Mesendoderm (in vitro differentiated cells): ENCODE results near the gene TGFA.

Experiments
- DNase-seq: peaks from one replicate; pipeline ENCODE4 v3.0.0; 2013
- H2AK5ac ChIP-seq: 2 replicates; pipeline ENCODE4 v1.6.1; 2013; ENCODE audit warnings: low read length, inconsistent platforms
- H2BK120ac ChIP-seq: 2 replicates; pipeline ENCODE4 v1.6.1; 2013; ENCODE audit warnings: low read depth, mild to moderate bottlenecking, low read length, moderate library complexity, mixed read lengths
- H2BK15ac ChIP-seq: replicated peaks from 2 replicates; pipeline ENCODE4 v1.6.1; 2013; ENCODE audit warnings: low read depth, mild to moderate bottlenecking, moderate library complexity
- H2BK5ac ChIP-seq: 2 replicates; pipeline ENCODE4 v1.6.1; 2013; ENCODE audit warnings: low read length, inconsistent platforms
- H3K18ac ChIP-seq: 2 replicates; pipeline ENCODE4 v1.6.1; 2013; ENCODE audit warnings: mild to moderate bottlenecking, low read length, mixed read lengths
- H3K23ac ChIP-seq: one replicate; pipeline ENCODE4 v1.6.1; 2013; ENCODE audit warnings: low read length
- H3K27ac ChIP-seq: 2 replicates; pipeline ENCODE4 v1.5.1; 2013; ENCODE audit warnings: low read depth, mild to moderate bottlenecking, inconsistent platforms, low read length, moderate library complexity
- H3K27me3 ChIP-seq: 2 replicates; pipeline ENCODE4 v1.6.1; 2013; ENCODE audit warnings: low read length, control low read depth, mild to moderate bottlenecking, inconsistent platforms; ENCODE audit not compliant: insufficient read depth, poor library complexity
- H3K36me3 ChIP-seq: 2 replicates; pipeline ENCODE4 v1.6.1; 2013; ENCODE audit warnings: low read length, inconsistent platforms; ENCODE audit not compliant: control insufficient read depth, insufficient read depth
- H3K4ac ChIP-seq: one replicate; pipeline ENCODE4 v1.6.1; 2013; ENCODE audit warnings: low read depth, mild to moderate bottlenecking, low read length, moderate library complexity
- H3K4me1 ChIP-seq: 2 replicates; pipeline ENCODE4 v1.6.1; 2013; ENCODE audit warnings: low read depth, low read length, inconsistent platforms; ENCODE audit not compliant: control insufficient read depth
- H3K4me2 ChIP-seq: 2 replicates; pipeline ENCODE4 v1.6.1; 2013; ENCODE audit warnings: low read length
- H3K4me3 ChIP-seq: 2 replicates; pipeline ENCODE4 v1.5.1; 2013; ENCODE audit warnings: mild to moderate bottlenecking, low read length
- H3K56ac ChIP-seq: one replicate; pipeline ENCODE4 v1.6.1; 2013; ENCODE audit warnings: low read length
- H3K79me1 ChIP-seq: 2 replicates; pipeline ENCODE4 v1.6.1; 2013; ENCODE audit warnings: low read length, inconsistent platforms
- H3K79me2 ChIP-seq: 2 replicates; pipeline ENCODE4 v1.6.1; 2013; ENCODE audit warnings: mild to moderate bottlenecking, low read length; ENCODE audit not compliant: control insufficient read depth, insufficient read depth
- H3K9ac ChIP-seq: 2 replicates; pipeline ENCODE4 v1.6.1; 2013; ENCODE audit warnings: low read length, inconsistent platforms
- H4K5ac ChIP-seq: one replicate; pipeline ENCODE4 v1.6.1; 2013; ENCODE audit warnings: low read length
- H4K8ac ChIP-seq: one replicate; pipeline ENCODE4 v1.6.1; 2013; ENCODE audit warnings: low read depth, mild to moderate bottlenecking, control low read depth, low read length, moderate library complexity
- WGBS: extraction: QIAGEN DNeasy Blood & Tissue Kit; methylation state at CpG from one replicate; pipeline ENCODE4 v1.1.7; 2013; ENCODE audit warnings: low lambda C conversion rate, missing lambda C conversion rate; ENCODE audit not compliant: insufficient coverage; ENCODE audit errors: extremely low coverage; 5-methylcytosine and 5-hydroxymethylcytosine counted together

Gene TGFA

DNA sequence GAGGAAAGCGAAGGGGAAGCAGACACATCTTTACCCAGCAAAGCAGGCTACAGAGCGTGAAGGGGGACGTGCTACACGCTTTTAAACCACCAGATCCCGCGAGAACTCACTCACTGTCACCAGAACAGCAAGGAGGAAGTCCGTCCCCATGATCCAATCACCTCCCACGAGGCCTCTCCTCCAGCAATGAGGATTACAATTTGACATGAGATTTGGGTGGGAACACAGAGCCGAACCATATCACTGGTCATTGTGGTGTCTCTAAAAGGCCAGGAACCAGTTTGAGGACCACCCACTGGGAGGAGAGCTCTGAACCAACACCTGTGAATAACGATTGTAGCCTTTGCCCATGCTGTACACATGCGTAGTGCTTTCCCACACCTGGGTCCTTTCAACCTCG is 135.1 kb downstream of the TGFA start:
- H3K27ac ChIP-seq: no peak overlapping the region
- H3K27me3 ChIP-seq: no peaks in the 10 kb centered on the region
- H3K9ac ChIP-seq: no peak overlapping the region
- H3K79me2 ChIP-seq: no peaks in the 10 kb centered on the region
- no peak overlapping the region for H3K18ac ChIP-seq
- no peak overlapping the region for H4K5ac ChIP-seq
- H3K4me3 ChIP-seq: no peak overlapping the region
- H3K23ac ChIP-seq: no peak overlapping the region
- H2BK5ac ChIP-seq: no peak overlapping the region
- no peak overlapping the region for H2BK15ac ChIP-seq
- no peak overlapping the region for H3K4me2 ChIP-seq
- no peak for DNase-seq
- H2BK120ac ChIP-seq: no peak overlapping the region
- H3K4me1 ChIP-seq: peaks cover 3% of the 10 kb centered on the region
- H3K56ac ChIP-seq: no peak overlapping the region
- H4K8ac ChIP-seq: no peak overlapping the region
- no peak overlapping the region for H2AK5ac ChIP-seq
- no peaks in the 10 kb centered on the region for H3K79me1 ChIP-seq
- WGBS: no CpG with 5 or more reads among the region's 12 CpGs
- H3K4ac ChIP-seq: no peak overlapping the region
- no peaks in the 10 kb centered on the region for H3K36me3 ChIP-seq

DNA sequence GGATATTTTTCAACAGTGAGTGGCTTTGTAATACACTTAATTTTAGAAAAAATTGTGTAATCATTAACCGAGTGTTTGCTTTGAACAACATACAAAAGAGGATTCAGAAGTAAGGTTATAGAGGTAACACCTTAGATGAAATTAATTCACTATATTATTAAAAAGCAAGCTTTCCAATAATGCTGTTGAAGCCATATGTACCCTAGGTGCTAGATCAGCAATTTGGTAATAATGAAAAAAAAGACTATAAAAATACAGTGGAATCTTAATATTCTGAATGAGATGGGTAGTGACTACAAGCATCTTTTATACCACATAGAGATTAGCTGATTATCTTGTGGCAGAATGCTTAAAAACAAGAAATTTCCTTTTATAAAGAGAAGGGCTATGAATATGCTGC is 136.6 kb downstream of the TGFA start:
- Histone ChIP-seq H2BK5ac (no peak overlapping the region), H4K8ac (no peak overlapping the region), H2BK15ac (no peak overlapping the region), H3K36me3 (no peaks in the 10 kb centered on the region), H3K4me2 (no peak overlapping the region), H3K9ac (no peak overlapping the region), H3K27ac (no peak overlapping the region), H3K4ac (no peak overlapping the region), H4K5ac (no peak overlapping the region), H3K23ac (no peak overlapping the region), H3K18ac (no peak overlapping the region), H3K4me3 (no peak overlapping the region), H3K56ac (no peak overlapping the region), H2BK120ac (no peak overlapping the region), H3K79me1 (no peaks in the 10 kb centered on the region), H3K27me3 (no peaks in the 10 kb centered on the region), H3K79me2 (no peaks in the 10 kb centered on the region), H2AK5ac (no peak overlapping the region), H3K4me1 (peaks cover 3% of the 10 kb centered on the region)
- DNase-seq: no peak
- no CpG with 5 or more reads among the region's 1 CpG for WGBS

GRCh38 chr2:70412294-70413070 is 141.1 kb downstream of the TGFA start:
- H2BK120ac ChIP-seq: no peak overlapping the region
- H2AK5ac ChIP-seq: no peak overlapping the region
- H3K23ac ChIP-seq: no peak overlapping the region
- no peaks in the 10 kb centered on the region for H3K79me2 ChIP-seq
- no peak overlapping the region for H3K4me2 ChIP-seq
- H3K27ac ChIP-seq: no peak overlapping the region
- no peak overlapping the region for H3K4ac ChIP-seq
- H3K36me3 ChIP-seq: no peaks in the 10 kb centered on the region
- H3K27me3 ChIP-seq: no peaks in the 10 kb centered on the region
- H3K4me1 ChIP-seq: peaks cover 3% of the 10 kb centered on the region
- H2BK15ac ChIP-seq: no peak overlapping the region
- no peak overlapping the region for H3K9ac ChIP-seq
- H3K18ac ChIP-seq: no peak overlapping the region
- no CpG with 5 or more reads among the region's 7 CpGs for WGBS
- no peak overlapping the region for H4K8ac ChIP-seq
- H3K56ac ChIP-seq: no peak overlapping the region
- no peak overlapping the region for H3K4me3 ChIP-seq
- no peak overlapping the region for H4K5ac ChIP-seq
- DNase-seq: no peak
- H3K79me1 ChIP-seq: no peaks in the 10 kb centered on the region
- H2BK5ac ChIP-seq: no peak overlapping the region

DNA sequence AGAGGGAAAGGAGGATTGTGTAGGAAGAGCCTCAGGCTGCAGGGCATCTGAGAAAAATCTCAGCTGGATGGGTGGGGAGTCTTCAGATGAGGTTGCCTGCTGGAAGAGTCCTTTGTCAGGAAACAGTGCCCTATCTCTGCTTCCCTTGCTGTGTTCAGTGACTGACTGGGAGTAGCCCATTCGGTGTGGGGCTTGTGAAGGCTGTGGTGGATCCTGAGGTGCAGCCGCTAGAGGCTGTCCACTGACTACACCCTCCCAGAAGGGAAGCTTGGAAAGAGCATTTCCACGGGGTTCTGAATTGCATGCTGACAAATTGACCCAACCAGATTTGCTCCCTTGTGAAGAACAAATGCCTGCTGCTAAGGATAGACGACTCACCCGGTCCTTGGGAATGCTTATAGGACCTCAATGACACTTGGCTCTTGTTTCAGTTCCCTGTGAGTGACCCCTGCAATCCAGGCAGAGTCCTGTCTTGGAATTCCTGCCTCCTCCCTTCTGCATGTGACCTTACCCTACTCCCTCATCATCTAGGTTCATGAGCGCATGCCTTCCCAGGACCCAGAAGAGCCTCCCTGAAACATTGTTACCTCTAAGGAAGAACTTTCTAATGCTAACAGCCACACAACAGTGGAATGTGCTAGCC is 142.0 kb downstream of the TGFA start:
- peak; percentile 60 for DNase-seq
- no peak overlapping the region for H2BK15ac ChIP-seq
- no peaks in the 10 kb centered on the region for H3K27me3 ChIP-seq
- no peak overlapping the region for H3K27ac ChIP-seq
- H3K9ac ChIP-seq: no peak overlapping the region
- no peaks in the 10 kb centered on the region for H3K36me3 ChIP-seq
- no peak overlapping the region for H2AK5ac ChIP-seq
- H3K4me3 ChIP-seq: no peak overlapping the region
- H3K56ac ChIP-seq: no peak overlapping the region
- no peaks in the 10 kb centered on the region for H3K79me1 ChIP-seq
- no CpG with 5 or more reads among the region's 6 CpGs for WGBS
- peaks cover 3% of the 10 kb centered on the region for H3K4me1 ChIP-seq
- H4K8ac ChIP-seq: no peak overlapping the region
- no peak overlapping the region for H3K4me2 ChIP-seq
- H2BK120ac ChIP-seq: no peak overlapping the region
- no peak overlapping the region for H3K18ac ChIP-seq
- H3K23ac ChIP-seq: no peak overlapping the region
- H2BK5ac ChIP-seq: no peak overlapping the region
- H3K4ac ChIP-seq: no peak overlapping the region
- H3K79me2 ChIP-seq: no peaks in the 10 kb centered on the region
- H4K5ac ChIP-seq: no peak overlapping the region

GRCh38 chr2:70403267-70404053 is 150.2 kb downstream of the TGFA start:
- Histone ChIP-seq H3K56ac (no peak overlapping the region), H2AK5ac (no peak overlapping the region), H3K9ac (no peak overlapping the region), H3K79me2 (no peaks in the 10 kb centered on the region), H3K23ac (no peak overlapping the region), H2BK5ac (no peak overlapping the region), H4K5ac (no peak overlapping the region), H3K27ac (no peak overlapping the region), H3K79me1 (no peaks in the 10 kb centered on the region), H3K4me2 (no peak overlapping the region), H3K27me3 (no peaks in the 10 kb centered on the region), H2BK15ac (no peak overlapping the region), H3K4me3 (no peak overlapping the region), H4K8ac (no peak overlapping the region), H3K18ac (no peak overlapping the region), H3K4ac (no peak overlapping the region), H3K4me1 (no peaks in the 10 kb centered on the region), H3K36me3 (no peaks in the 10 kb centered on the region), H2BK120ac (no peak overlapping the region)
- DNase-seq: peak; percentile 25
- no CpG with 5 or more reads among the region's 8 CpGs for WGBS
